HepG2 (cell line): Measurements from ENCODE around the gene SH2D3C. TPM values are rescaled to one million over a fixed set of nuclear protein-coding genes. Genes with fewer than 3 reads are reported as not detected.
"Not testable (repeated sequence)": the region's sequence is repeated elsewhere in the genome, so short reads cannot be mapped to it uniquely, and the experiment has no call there.

Experiments used
- ATAC-seq: fragments of 200-7000 bp; cut with Tn5 transposase; 3 replicates; pipeline ENCODE4 v1.9.1; 2020; ENCODE audit warnings: mild to moderate bottlenecking, moderate library complexity
- BruUV-seq: library from RNA; stranded (reverse); fragments of 400-500 nt; replicated peaks from 2 replicates; lab custom pipeline; 2021; lab: Mats Ljungman, UMichigan
- CTCF ChIA-PET: fragments of 300-600 bp; formaldehyde crosslinking; extraction: SDS; loops from one replicate; lab custom pipeline; 2021; ENCODE audit warnings: low total read pairs, inconsistent platforms, low intra/inter-chr PET ratio; lab: Yijun Ruan, JAX
- POLR2A ChIA-PET: fragments of 350-600 bp; sonication (Branson Sonifier 250); formaldehyde crosslinking; loops from one replicate; lab custom pipeline; 2020; ENCODE audit warnings: antibody characterized with exemption, inconsistent platforms; lab: Yijun Ruan, JAX
- DNase-seq: peaks from one replicate; pipeline ENCODE4 v3.0.0-alpha.2; 2015; ENCODE audit warnings: low spot score
- FAIRE-seq: peaks from 3 replicates; lab custom pipeline; 2011; peaks lifted over from hg19 to GRCh38; lab: Jason Lieb, UNC
- H2AFZ ChIP-seq: one replicate; pipeline ENCODE4 v1.6.1; 2011; ENCODE audit warnings: low read length, inconsistent platforms
- H3K27ac ChIP-seq: fragments of 300-600 bp; 3 replicates; pipeline ENCODE4 v1.8.0; 2011; ENCODE audit warnings: mixed run types, mild to moderate bottlenecking, mixed read lengths, low read length, inconsistent platforms; ENCODE audit not compliant: insufficient read depth; ENCODE audit errors: extremely low read length
- H3K27me3 ChIP-seq, 2 experiments: fragments of 200-600 bp in 1 of 2; 2 replicates in 1 of 2; 3 replicates in 1 of 2; pipeline versions ENCODE4 v1.6.0 to v1.8.0; 2011; ENCODE audit warnings: low read length in 2 of 2, mild to moderate bottlenecking in 2 of 2, moderate library complexity in 2 of 2, inconsistent platforms in 1 of 2; ENCODE audit not compliant: insufficient read depth in 2 of 2, control insufficient read depth in 1 of 2
- H3K36me3 ChIP-seq, 2 experiments: fragments of 200-600 bp in 1 of 2; replicated peaks in 1 of 2; 2 replicates in 1 of 2; 3 replicates in 1 of 2; pipeline versions ENCODE4 v1.5.1 to v1.8.0; 2011; ENCODE audit warnings: low read length in 2 of 2, inconsistent platforms in 1 of 2; ENCODE audit not compliant: insufficient read depth in 2 of 2, control insufficient read depth in 1 of 2
- H3K4me1 ChIP-seq: 2 replicates; pipeline ENCODE4 v1.5.1; 2012; ENCODE audit warnings: low read length, inconsistent platforms; ENCODE audit not compliant: insufficient read depth
- H3K4me2 ChIP-seq: 2 replicates; pipeline ENCODE4 v1.6.0; 2011; ENCODE audit warnings: low read depth, low read length, inconsistent platforms
- H3K4me3 ChIP-seq, 3 experiments: fragments of 200-600 bp in 1 of 3; sonication (generic), shearing (Covaris generic) in 1 of 3; replicated peaks in 1 of 3; 2 replicates each; pipeline ENCODE4 v1.5.1; 2011 to 2016; ENCODE audit warnings: low read length in 3 of 3, inconsistent platforms in 2 of 3, low read depth in 2 of 3, mild to moderate bottlenecking in 2 of 3, control low read depth in 1 of 3, mixed read lengths in 1 of 3; ENCODE audit not compliant: insufficient read depth in 1 of 3
- H3K79me2 ChIP-seq: one replicate; pipeline ENCODE4 v1.6.1; 2011; ENCODE audit warnings: low read length, inconsistent platforms; ENCODE audit not compliant: insufficient read depth
- H3K9ac ChIP-seq: 2 replicates; pipeline ENCODE4 v1.6.0; 2011; ENCODE audit warnings: mild to moderate bottlenecking, low read depth, low read length, inconsistent platforms; ENCODE audit not compliant: insufficient read depth
- H3K9me3 ChIP-seq: 2 replicates; pipeline ENCODE4 v1.5.1; 2012; ENCODE audit warnings: mild to moderate bottlenecking, low read length
- H4K20me1 ChIP-seq: 2 replicates; pipeline ENCODE4 v1.6.0; 2011; ENCODE audit warnings: inconsistent platforms, mild to moderate bottlenecking, low read length, moderate library complexity; ENCODE audit not compliant: insufficient read depth
- ARNT ChIP-seq: fragments of 450-650 bp; IDR thresholded peaks from 2 replicates; pipeline ENCODE4 v1.6.1; 2017
- ATF7 ChIP-seq, 2 experiments: fragments of 450-650 bp in 1 of 2; sonication (generic) in 1 of 2; formaldehyde crosslinking in 1 of 2; IDR thresholded peaks; 2 replicates each; pipeline versions ENCODE4 v1.4.0 to v1.6.1; 2016 to 2020; ENCODE audit warnings: antibody characterized with exemption in 1 of 2, mild to moderate bottlenecking in 1 of 2, missing genetic modification reagents in 1 of 2
- CAMTA2 ChIP-seq: sonication (generic); formaldehyde crosslinking; IDR thresholded peaks from 2 replicates; pipeline ENCODE4 v1.4.0; 2020; ENCODE audit warnings: mild to moderate bottlenecking, missing genetic modification reagents, borderline replicate concordance
- CC2D1A ChIP-seq: sonication (generic); formaldehyde crosslinking; IDR thresholded peaks from 2 replicates; pipeline ENCODE4 v1.8.1; 2023; ENCODE audit warnings: mild to moderate bottlenecking, missing genetic modification reagents
- HDAC1 ChIP-seq: sonication (generic); formaldehyde crosslinking; IDR thresholded peaks from 2 replicates; pipeline ENCODE4 v1.5.1; 2020; ENCODE audit warnings: mild to moderate bottlenecking, missing genetic modification reagents
- HNRNPLL ChIP-seq: fragments of 200-400 bp; formaldehyde crosslinking; IDR thresholded peaks from 2 replicates; pipeline ENCODE4 v1.6.1; 2017; ENCODE audit warnings: mild to moderate bottlenecking, low read depth, low read length; ENCODE audit not compliant: poor library complexity, severe bottlenecking
- MAZ ChIP-seq, 2 experiments: sonication (generic) in 1 of 2; formaldehyde crosslinking in 1 of 2; IDR thresholded peaks; 2 replicates each; pipeline versions ENCODE4 v1.5.0 to v1.6.1; 2012 to 2020; ENCODE audit warnings: low read depth in 2 of 2, mild to moderate bottlenecking in 2 of 2, borderline replicate concordance in 1 of 2, improper control_type of control experiment in 1 of 2, low read length in 1 of 2, missing genetic modification reagents in 1 of 2, moderate library complexity in 1 of 2
- MTF2 ChIP-seq: sonication (generic); formaldehyde crosslinking; IDR thresholded peaks from 2 replicates; pipeline ENCODE4 v1.5.0; 2020; ENCODE audit warnings: missing genetic modification reagents, borderline replicate concordance
- MXD4 ChIP-seq: IDR thresholded peaks from 2 replicates; pipeline ENCODE4 v1.6.1; 2016; ENCODE audit warnings: mild to moderate bottlenecking, missing biosample characterization, missing genetic modification reagents
- NFE2L2 ChIP-seq: fragments of 150-350 bp; IDR thresholded peaks from 2 replicates; pipeline ENCODE4 v1.6.1; 2014; ENCODE audit warnings: low read length
- SMARCE1 ChIP-seq: fragments of 450-650 bp; IDR thresholded peaks from 2 replicates; pipeline ENCODE4 v1.6.1; 2017; ENCODE audit warnings: borderline replicate concordance
- ZEB1 ChIP-seq: IDR thresholded peaks from 2 replicates; pipeline ENCODE4 v1.6.1; 2012; ENCODE audit warnings: mild to moderate bottlenecking, low read depth, inconsistent platforms; ENCODE audit not compliant: insufficient replicate concordance
- ZMYM3 ChIP-seq: sonication (generic); formaldehyde crosslinking; IDR thresholded peaks from 2 replicates; pipeline ENCODE4 v1.5.1; 2020; ENCODE audit warnings: mild to moderate bottlenecking, missing genetic modification reagents
- ZNF460 ChIP-seq: sonication (generic); formaldehyde crosslinking; IDR thresholded peaks from 2 replicates; pipeline ENCODE4 v1.5.1; 2020; ENCODE audit warnings: missing genetic modification reagents, mild to moderate bottlenecking, borderline replicate concordance
- ZNF546 ChIP-seq: sonication (generic); formaldehyde crosslinking; conservative IDR thresholded peaks from 2 replicates; pipeline ENCODE4 v1.8.1; 2023; ENCODE audit warnings: mild to moderate bottlenecking, missing genetic modification reagents
- ZNF691 ChIP-seq: sonication (generic); formaldehyde crosslinking; IDR thresholded peaks from 2 replicates; pipeline ENCODE4 v1.4.0; 2020; ENCODE audit warnings: missing genetic modification reagents, low read depth, mild to moderate bottlenecking, borderline replicate concordance
- WGBS: methylation state at CpG from one replicate; pipeline ENCODE4 v1.1.6; 2017; ENCODE audit warnings: low lambda C conversion rate; 5-methylcytosine and 5-hydroxymethylcytosine counted together
- in situ Hi-C: cut with HindIII; loops from 2 replicates; pipeline ENCODE4 v1.10.0; 2017; ENCODE audit warnings: low pct_unique_long_range_greater_than_20kb; ENCODE audit not compliant: extremely low pct_ligation_motif_present
- intact Hi-C: fragments of 100-400 bp; cut with micrococcal nuclease; formaldehyde crosslinking; loops from one replicate; pipeline ENCODE4 v1.10.0; 2022; ENCODE audit not compliant: unreplicated experiment
- polyA plus RNA-seq, 8 experiments: library from polyadenylated mRNA; depleted of rRNA in 3 of 8; stranded (reverse) in 7 of 8; unstranded in 1 of 8; fragments of >200 nt; fragmentation: Illumina TruSeq in 4 of 8; extraction: Trizol in 4 of 8; gene quantifications; 2 replicates each; pipeline versions ENCODE4 v1.2.1 to v1.2.3, GENCODE V29; 2011 to 2016; ENCODE audit warnings: low read depth in 4 of 8, missing spikeins in 1 of 8, mixed read lengths in 1 of 8; ENCODE audit not compliant: insufficient read depth in 1 of 8
- total RNA-seq, 5 experiments: library from RNA; depleted of rRNA; stranded (reverse); fragments of >200 nt; fragmentation: Illumina TruSeq; extraction: Trizol; gene quantifications; 2 replicates each; pipeline ENCODE4 v1.2.3, GENCODE V29; 2016; ENCODE audit warnings: low read depth in 1 of 5

The SH2D3C gene
- total and polyA plus RNA-seq, 2 of the 13 experiments (the other 11 are each of a cell fraction or from before 2014, with no cell fraction given), result not detected

- TF ChIP-seq ZNF546 (CRISPR knock-in tag) (no peak), CC2D1A (CRISPR knock-in tag) (no peak)
- TF ChIP-seq, all 625 proteins: peak for 0
These were observed 3.3 kb upstream of the SH2D3C start (continued) for GRCh38 chr9:127781806-127782205.

DNA sequence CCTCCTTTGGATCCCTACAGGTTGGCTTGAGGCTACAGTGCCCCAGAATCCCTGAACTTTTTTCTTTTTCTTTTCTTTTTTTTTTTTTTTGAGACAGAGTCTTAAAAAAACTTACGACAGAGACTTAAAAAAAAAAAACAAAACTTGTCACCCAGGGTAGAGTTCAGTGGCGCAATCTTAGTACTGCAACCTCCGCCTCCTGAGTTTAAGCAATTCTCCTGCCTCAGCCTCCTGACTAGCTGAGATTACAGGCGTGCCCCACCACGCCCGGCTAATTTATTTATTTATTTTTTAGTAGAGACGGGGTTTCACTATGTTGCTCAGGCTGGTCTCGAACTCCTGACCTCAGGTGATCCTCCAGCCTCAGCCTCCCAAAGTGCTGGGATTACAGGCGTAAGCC, 2.4 kb upstream of the SH2D3C start:
- intact Hi-C loops, result not testable (repeated sequence)

GRCh38 chr9:127780126-127780885, 1.8 kb upstream of the SH2D3C start:
- ATAC-seq (peak; percentile 78), FAIRE-seq (no peak), DNase-seq (peak; percentile 25)
- no peaks in the 10 kb centered on the region for H3K9me3 ChIP-seq
- intact Hi-C loops, result no loop called here
- H3K9ac ChIP-seq, result no peak overlapping the region
- ChIA-PET POLR2A (no interaction called here), CTCF (no interaction called here)
- no peaks in the 10 kb centered on the region for H4K20me1 ChIP-seq
- H2AFZ ChIP-seq, result no peak overlapping the region
- no peaks in the 10 kb centered on the region for H3K79me2 ChIP-seq
- 20% methylated on average over 10 of the region's 20 CpGs for WGBS
- peaks cover 30% of the 10 kb centered on the region for H3K4me1 ChIP-seq
- in situ Hi-C loops, result loop anchor here (5.0 kb wide), 1 partner anchor 43 kb away; the partner anchor contains the start of gene TOR2A
- BruUV-seq, result no TSS peak
- H3K27ac ChIP-seq, result no peak overlapping the region
- peak overlapping the region; percentile 35 for H3K4me2 ChIP-seq
- H3K36me3 ChIP-seq, result no peaks in the 10 kb centered on the region
- H3K27me3 ChIP-seq, result peaks cover 1 to 39% of the 10 kb centered on the region in 2 experiments; a peak in 3 of 5 replicates
- H3K4me3 ChIP-seq, result no peak overlapping the region
- no peak for TF ChIP-seq ATF7 (IDR thresholded peaks at IDR 0.05)
- TF ChIP-seq ATF7 (CRISPR knock-in tag; IDR thresholded peaks at IDR 0.05), result no peak
- peak; percentile 72 for TF ChIP-seq ZMYM3
- TF ChIP-seq HNRNPLL, result peak; percentile 18
- TF ChIP-seq ARNT, result no peak
- no peak for TF ChIP-seq MAZ (IDR thresholded peaks at IDR 0.05; ENCODE audit: borderline replicate concordance, low read depth, low read length)
- no peak for TF ChIP-seq MAZ (CRISPR knock-in tag; IDR thresholded peaks at IDR 0.05; ENCODE audit: low read depth)
- TF ChIP-seq MXD4 (CRISPR knock-in tag), result no peak
- TF ChIP-seq NFE2L2, result no peak
- TF ChIP-seq SMARCE1, result no peak
- TF ChIP-seq MTF2 (CRISPR knock-in tag), result no peak
- no peak for TF ChIP-seq CAMTA2 (CRISPR knock-in tag)
- TF ChIP-seq HDAC1 (CRISPR knock-in tag), result no peak
- no peak for TF ChIP-seq ZNF691 (CRISPR knock-in tag)
- no peak for TF ChIP-seq ZEB1

More for the DNA sequence above, 2.4 kb upstream of the SH2D3C start:
- 19% methylated on average over 9 of the region's 9 CpGs for WGBS
- peak overlapping the region; percentile 35 for H3K4me2 ChIP-seq
- CTCF ChIA-PET, H3K9ac ChIP-seq, H3K36me3 ChIP-seq, H2AFZ ChIP-seq, H3K79me2 ChIP-seq, DNase-seq, H3K4me3 ChIP-seq, H3K27ac ChIP-seq, H3K9me3 ChIP-seq, H4K20me1 ChIP-seq, FAIRE-seq, BruUV-seq, POLR2A ChIA-PET, ATAC-seq: not testable (repeated sequence)
- in situ Hi-C loops, result loop anchor here (5.0 kb wide), 1 partner anchor 44 kb away; the partner anchor contains the start of gene TOR2A
- H3K27me3 ChIP-seq, result peaks cover 1 to 39% of the 10 kb centered on the region in 2 experiments; a peak in 3 of 5 replicates
- peak; percentile 22; the same call in 1 of the 2 replicates for TF ChIP-seq ZNF460 (CRISPR knock-in tag)
- peaks cover 30% of the 10 kb centered on the region for H3K4me1 ChIP-seq
